Stimulated activated CD4-positive, alpha-beta T cell treated with anti-CD3 and anti-CD28 coated beads, Interleukin-1b, Interleukin-23, amount 100 ng/mL, for 4 hours (primary cell): Measurements from ENCODE around the gene OR4D2.
"Not testable (repeated sequence)": the region's sequence is repeated elsewhere in the genome, so short reads cannot be mapped to it uniquely, and the experiment has no call there.

Experiments used
- DNase-seq, 2 donors: peaks; one replicate each; pipeline ENCODE4 v3.0.0-alpha.2; 2020; ENCODE audit warnings: low read depth in 2 of 2

OR4D2 gene

DNA sequence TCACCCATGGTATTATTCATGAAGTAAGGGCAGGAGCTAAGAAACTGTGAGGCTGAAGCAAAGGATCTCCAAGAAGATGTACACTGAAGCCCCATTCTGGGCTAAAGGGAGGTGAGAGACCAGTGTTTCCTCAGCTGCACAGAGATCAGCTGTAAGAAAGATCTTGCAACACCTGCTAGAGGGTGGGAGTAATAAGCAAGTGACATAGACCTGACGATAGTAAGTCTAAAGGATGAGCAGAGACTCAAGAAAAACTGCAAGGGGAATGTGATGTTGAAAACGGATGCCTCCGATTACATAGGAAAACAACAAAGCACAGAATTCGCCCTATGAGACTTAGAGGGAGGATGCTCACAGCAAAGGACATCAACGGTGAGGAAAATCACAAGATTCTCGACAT lies at the start of gene OR4D2:
Gene OR4D2 (plus strand): TSS at position 301 of the 400 bp plus-strand sequence. CDS start 2,674 bp downstream, outside the sequence.
- DNase-seq, result no peak

DNA sequence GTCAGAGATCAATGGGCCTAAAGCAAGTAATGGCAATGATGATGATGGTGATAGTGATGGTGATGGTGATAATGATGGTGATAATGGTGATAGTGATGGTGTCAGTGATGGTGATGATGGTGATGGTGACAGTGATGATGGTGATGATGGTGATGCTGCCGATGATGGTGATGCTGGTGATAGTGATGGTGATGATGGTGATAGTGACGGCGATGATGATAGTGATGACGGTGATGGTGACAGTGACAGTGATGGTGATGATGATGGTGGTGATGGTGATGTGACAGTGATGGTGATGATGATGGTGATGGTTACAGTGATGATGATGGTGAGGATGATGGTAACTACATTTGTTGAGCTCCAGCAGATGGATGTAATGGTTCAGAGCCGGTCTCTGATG lies 49.4 kb upstream of the OR4D2 start:
- DNase-seq, result no peak

DNA sequence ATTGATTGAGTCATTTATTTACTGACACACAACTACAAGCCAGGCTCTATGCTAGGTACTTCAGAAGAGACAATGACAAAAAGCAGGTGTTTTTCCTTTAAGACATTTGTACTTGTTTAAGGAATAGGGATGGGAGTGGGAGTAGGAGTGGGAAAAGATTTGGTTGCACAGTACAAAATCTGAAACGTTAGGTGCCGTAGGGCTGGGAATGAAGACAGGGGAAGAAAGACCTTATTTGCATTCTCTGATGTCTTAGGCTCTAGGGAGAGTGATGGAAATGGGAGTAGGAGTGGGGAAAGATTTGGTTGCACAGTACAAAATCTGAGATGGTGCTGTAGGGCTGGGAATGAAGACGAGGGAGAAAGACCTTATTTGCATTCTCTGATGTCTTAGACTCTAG lies 47.3 kb upstream of the OR4D2 start:
- DNase-seq, result no peak

DNA sequence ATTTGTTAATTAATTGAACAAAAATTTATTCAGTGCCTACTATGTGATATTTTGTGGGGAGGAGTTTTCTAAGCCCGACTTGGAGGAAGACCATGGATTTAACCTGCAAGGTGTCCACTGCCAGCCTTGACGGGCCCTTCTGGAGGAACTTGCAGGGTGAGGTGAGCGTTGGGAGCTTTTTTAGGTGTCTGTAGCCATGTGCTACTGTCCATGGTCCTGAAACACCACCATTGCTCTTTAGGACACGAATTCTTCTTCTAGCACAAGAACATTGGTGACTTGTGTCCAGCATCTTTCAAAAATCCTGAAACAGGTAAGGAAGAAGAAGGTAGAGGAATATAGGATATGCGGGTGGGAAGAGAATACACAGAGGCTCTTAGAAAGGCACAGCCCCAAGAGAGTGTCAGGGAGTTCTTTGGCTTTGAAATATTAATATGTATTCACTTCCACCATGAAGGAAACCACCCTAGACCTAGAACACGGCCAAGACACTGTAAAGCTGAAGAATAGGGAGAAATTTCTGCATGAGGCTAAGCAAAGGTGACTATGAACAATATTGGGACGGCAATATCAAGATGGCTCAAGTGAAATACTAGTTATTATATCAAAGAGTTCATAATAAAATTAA lies 46.5 kb upstream of the OR4D2 start:
- peak in 1 of 2 donors; percentile 22 for DNase-seq

DNA sequence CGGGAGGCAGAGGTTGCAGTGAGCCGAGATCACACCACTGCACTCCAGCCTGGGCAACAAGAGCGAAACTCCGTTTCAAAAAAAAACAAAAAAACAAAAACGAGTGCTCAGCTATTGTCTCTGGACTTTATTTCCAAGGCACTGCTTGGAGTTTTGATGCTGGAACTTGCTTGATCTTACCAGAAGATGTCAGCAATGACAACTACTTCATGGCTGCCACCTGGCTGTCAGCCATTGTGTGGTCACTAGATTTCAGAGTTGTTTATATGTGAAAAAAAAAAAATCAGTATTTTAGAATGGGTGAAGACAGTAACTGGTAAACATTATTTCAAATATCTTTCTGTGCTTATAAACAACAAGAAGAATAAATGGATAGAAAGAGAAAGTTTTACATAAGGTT lies 44.9 kb upstream of the OR4D2 start:
- DNase-seq, result no peak

DNA sequence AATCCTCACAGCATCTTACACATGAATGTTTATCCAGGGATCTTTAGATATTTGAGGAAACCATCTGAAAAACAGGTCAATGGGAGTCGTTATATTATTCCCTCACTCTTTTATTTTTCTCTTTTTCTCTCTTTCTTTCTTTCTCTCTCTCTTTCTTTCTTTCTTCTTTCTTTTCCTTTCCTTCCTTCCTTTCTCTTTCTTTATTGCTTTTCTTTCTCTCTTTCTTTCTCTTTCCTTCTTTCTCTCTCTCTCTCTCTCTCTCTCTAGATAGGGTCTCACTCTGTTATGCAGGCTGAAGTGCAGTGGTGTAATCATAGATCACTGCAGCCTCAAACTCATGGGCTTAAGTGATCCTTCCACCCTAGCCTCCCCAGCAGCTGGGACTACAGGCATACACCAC lies 38.9 kb upstream of the OR4D2 start:
- DNase-seq, result no peak

DNA sequence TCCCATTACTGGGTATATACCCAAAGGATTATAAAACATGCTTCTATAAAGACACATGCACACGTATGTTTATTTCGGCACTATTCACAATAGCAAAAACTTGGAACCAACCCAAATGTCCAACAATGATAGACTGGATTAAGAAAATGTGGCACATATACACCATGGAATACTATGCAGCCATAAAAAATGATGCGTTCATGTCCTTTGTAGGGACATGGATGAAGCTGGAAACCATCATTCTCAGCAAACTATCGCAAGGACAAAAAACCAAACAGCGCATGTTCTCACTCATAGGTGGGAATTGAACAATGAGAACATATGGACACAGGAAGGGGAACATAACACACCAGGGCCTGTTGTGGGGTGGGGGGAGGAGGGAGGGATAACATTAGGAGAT lies 34.1 kb upstream of the OR4D2 start:
- DNase-seq, result not testable (repeated sequence)

DNA sequence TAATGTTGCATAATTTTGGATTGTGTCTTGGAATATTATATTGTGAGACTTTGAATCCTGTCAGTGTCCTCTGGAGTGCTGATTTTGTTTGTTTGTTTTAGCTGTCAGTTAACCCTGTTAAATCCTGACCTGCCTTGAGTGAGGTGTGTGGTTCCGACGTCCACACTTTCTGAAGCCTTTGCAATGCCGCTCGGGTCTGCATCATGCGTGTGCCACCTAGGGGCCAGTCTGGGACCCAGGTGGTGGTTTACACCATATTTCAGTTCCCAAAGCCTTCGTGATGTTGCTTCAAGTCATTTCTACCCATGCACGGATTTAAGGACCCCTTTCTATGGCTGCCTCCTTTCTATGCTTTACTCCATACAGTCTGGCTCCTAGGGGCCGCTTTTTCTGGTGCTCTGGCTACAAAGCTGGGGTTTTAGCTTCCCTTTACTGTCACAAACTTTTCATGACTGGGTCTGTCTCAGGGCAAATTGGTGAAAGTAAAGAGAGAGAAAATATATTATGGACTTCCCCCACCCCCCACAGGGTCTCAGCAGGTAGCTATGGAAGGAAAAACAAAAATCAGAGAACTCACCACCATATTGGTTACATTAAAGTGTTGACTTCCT lies 30.0 kb upstream of the OR4D2 start:
- DNase-seq, result no peak

DNA sequence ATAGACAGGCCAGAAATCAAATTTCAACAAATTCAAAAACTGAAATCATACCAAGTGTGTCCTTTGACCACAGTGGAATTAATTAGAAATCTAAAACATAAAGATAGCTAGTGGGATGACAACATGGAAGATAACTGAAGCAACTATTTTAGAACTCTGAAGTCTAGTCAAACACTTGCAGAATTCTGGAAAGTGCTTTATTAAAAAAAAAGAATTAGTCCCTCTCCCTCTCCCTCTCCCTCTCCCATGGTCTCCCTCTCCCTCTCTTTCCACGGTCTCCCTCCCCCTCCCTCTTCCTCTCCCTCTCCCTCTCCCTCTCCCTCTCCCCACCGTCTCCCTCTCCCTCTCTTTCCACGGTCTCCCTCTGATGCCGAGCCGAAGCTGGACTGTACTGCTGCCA lies 25.3 kb upstream of the OR4D2 start:
- DNase-seq, result no peak

DNA sequence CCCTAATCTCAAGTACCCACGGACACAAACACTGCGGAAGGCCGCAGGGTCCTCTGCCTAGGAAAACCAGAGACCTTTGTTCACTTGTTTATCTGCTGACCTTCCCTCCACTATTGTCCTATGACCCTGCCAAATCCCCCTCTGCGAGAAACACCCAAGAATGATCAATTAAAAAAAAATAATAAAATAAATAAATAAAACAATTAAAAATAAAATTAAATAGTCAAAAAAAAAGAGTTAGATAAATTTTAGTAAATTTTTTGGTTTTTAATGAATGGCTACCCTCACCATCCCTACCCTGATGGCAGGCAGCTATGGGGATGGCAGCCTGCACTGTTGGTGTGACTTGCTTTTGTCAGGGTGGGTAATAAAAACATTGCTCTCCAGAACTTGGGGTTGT lies 23.4 kb upstream of the OR4D2 start:
- DNase-seq, result not testable (repeated sequence)

DNA sequence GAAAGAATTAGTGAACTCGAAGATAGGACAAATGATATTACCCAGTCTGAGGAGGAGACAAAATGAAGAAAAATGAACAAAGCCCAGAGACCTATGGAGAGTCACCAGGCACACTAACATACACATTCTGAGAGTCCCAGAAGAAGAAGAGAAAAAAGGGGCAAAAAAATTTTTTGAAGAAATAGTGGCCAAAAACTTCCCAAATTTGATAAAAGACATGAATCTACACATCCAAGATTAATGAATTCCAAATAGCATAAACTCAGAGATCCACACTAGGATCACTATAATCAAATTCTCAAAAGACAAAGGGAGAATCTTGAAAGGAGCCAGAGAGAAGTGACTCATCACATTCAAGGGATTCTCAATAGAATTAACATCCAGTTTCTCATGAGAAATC lies 22.0 kb upstream of the OR4D2 start:
- DNase-seq, result no peak

DNA sequence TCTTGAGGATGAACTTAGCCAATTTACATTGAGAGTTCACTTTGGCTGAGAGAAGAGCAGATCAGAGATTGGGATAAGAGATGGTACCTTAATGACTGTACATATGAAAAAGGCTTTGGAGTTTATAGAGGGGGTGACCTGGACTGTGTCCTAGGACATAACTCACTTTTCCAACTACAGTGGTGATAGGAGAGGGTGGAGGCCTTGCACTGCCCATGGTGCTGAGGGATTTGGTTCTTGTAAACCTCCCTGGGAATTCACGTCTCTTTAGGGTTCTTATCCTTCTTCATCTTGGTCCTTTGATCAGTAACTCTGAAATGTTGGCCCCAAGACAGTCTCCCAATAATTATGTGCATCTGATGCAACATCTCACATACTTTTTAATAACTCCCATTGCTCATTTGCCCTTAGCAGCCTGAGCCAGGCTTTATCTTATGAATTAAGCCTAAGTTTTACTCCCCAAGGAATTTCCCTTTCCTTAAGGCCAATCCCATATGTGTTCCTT lies 18.8 kb upstream of the OR4D2 start, which contains the start of gene OR4D1:
Gene OR4D1 (plus strand): TSS at position 455 of the 505 bp plus-strand sequence. CDS start 6,770 bp downstream, outside the sequence.
- DNase-seq, result no peak

DNA sequence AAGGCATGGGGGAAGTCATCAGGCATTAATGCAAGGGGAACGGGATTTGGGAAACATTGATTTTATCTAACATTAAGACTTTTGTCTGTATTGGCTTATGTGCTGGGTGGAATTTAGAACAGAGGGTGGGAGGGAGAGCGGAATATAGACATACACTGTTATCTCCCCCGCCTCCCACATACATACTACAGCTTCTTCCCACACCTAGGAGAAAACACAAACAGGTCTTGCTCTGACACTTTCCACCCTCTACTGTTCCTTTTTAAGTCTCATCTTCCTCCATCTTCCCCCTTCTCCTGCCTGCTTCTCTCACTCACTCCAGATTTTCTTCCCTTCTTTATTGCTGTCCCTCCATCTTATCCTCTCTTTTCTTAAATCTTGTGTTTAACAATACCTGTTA lies 18.2 kb upstream of the OR4D2 start:
- no peak for DNase-seq

DNA sequence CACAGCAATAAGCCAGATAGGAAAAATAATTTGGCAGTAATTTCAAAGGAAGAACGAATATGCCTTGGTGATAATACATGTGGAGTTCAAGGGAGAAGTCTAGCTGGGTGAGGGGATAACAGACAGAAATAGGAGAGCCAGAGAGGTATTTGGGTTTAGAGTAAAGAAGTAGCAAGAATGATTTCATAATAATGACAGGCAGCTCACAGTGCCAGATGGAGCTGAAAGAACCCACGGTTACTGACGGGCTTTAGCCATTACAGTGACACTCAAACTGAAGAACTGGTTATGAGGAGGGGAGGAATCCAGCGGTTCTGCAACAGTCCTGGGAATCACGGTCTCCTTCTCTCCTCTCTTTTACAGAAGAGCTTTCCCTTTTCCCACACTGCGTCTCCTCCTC lies 16.4 kb upstream of the OR4D2 start:
- no peak for DNase-seq

DNA sequence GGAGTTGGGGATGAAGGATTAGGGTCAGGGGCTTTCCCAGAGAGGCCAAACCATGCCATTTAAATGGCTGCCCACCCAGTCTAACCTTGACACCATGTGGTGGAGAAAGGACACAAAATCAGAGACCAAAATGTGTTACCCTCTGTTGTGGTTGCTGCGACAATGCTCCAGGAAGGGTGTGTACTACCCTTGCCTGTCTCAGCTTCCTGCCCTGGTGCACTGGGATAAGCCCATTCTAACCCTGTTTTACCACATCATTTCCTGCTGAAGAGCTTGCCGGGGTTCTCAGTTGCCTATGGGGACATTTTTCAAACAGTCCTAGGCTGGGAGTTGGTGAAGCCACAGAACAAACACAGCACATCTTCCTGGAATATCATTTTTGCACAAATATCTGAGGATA lies 13.7 kb upstream of the OR4D2 start:
- peak in 1 of 2 donors; percentile 18 for DNase-seq

DNA sequence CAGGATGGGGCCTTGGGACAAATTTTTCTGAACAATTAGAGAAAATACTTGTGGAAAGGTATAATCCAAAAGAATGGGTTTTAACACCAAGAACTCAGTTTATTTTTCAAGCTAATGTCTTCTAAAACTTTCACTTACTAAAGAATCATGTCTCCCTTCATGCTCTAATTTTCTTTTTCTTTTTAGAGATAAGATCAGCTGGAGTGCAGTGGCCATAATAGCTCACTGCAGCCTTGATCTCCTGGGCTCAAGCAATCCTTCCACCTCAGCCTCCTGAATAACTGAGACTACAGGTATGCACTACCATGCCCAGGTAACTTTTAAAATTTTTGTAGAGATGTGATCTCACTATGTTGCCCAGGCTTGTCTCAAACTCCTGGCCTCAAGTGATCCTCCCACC lies 13.1 kb upstream of the OR4D2 start:
- DNase-seq, result no peak

DNA sequence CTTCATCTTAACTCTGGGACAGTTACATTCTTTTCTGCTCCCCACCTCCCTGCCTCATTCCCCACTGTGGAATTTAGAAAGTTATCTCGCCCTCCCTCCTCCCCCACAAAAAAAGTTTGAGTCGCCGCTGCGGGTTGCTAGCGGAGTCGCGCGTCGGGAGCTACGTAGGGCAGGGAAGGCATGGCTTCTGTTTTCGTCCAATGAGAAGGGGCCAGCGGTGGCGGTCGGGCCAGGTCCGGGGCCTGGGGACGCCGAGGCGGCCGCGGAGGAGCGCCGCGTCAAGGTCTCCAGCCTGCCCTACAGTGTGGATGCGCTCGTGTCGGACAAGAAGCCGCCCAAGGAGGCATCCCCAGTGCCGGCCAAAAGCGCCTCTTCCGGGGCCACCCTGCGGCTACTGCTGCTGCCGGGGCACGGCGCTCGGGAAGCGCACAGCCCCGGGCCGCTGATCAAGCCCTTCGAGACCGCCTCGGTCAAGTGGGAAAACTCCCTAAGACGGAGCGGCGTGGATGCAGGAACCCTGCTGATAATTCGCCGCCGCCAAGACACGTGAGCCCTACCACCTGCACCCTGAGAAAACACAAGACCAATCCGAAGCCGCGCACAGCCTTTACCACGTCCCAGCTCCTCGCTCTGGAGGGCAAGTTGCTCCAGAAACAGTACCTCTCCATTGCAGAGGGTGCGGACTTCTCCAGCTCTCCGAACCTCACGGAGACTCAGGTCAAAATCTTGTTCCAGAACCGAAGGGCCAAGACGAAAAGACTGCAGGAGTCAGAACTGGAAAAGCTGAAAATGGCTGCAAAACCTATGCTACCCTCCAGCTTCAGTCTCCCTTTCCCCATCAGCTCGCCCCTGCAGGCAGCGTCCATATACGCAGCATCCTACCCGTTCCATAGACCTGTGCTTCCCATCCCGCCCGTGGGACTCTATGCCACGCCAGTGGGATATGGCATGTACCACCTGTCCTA lies 9.7 kb upstream of the OR4D2 start:
- DNase-seq, result peak; percentile 25 to 52

DNA sequence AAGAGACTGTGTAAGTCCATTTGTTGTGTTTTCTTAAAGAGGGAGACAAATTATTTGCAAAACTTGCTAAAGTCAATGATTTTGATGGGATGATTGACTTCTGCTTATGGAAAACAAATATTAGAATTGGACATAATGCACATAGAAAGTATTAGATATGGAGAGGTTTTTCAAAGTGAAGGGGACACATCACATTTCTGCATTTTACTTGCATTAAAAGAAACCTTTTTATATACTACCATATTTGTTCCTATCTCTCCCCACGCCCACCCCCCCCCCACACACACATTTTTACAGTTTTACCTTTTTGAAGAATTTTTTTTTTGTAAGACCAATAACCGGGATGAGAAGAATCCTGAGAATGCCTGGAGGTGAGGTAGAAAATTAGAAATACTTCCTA lies 8.6 kb upstream of the OR4D2 start:
- no peak for DNase-seq

DNA sequence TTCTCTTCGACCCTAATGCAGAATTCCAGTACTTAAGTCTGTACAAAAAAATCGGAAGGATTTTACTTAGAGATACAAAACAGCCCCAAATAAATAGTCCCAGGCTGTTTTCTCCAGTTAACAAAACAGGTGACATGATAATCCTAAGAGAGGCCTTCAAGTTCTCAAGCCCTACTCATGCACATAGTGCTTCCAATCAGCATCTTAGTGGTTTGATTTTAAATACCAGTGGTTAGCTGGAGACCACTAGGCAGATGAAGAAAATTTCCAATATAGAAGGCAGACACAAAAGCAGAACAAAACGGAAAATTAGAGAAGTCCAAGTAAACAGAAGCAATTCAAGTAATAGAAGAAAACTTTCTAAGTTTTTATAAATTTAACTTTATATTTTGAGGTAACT lies 5.2 kb upstream of the OR4D2 start:
- no peak for DNase-seq

DNA sequence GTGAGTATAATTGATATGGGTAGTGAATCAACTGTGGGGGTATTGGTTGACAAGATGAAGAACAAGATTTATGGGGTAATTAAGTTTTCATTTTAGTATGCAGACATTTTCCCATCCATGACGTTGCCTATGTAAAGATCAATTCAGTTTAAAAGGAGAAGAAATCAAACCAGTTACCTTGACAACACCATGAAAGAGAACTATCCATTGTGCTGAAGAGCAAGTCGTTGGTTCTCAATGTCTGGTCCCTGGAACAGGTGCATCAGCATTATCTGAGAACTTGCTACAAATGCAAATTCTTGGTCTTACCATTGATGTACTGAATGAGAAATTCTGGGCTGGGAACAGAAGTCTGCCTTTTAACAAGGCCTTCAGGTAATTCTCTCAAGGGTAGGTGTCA lies 801 bp upstream of the OR4D2 start:
- DNase-seq, result no peak

DNA sequence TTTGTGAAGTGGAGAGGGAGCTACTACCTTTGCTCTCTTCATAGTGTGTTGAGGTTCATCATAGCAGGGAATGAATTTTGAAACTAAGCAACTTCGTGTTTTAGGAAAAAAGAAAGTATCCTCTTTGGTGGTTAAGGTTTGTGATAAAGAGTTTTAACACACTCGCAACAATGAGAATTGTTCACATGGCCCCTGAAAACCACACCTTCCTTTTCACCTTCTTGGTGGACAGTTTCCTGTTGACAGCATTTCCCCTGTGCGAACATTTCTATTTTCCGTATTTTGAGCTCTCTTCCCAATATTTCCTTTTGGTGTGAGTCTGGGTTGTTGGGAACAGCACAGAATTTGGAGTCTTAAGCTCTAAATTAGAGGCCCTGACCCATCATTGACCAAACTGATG lies 3.8 kb downstream of the OR4D2 start:
- no peak for DNase-seq

DNA sequence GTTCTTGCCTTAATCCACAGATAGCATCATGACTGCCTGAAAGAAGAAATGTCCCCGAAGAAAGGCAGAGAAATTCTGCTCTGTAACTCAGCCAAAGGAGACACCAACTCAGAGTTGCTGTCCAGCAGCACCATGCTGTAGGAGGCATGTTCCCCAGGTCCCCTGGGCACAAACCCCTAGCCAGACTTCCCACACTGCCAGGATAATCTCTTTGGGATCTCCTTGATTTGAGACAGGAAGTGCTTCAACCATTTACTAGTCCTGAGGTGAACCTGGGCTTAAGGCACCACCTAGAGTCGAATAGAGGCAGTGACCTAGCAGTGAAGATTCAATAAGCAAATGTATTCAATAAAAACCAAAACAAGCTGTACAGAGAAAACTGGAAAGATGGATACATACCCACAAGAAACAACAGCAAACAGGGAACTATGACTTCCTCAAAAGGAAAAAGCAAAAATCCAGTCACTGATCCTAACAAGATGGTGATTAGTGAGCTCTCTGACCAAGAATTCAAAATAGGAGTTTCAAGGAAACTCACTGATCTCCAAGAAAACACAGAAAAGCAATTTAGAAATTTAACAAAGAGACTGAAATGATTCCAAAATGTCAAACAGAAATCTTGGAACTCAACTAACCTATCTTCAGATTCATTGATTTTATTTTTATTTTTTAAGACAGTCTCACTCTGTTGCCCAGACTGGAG lies 5.7 kb downstream of the OR4D2 start:
- no peak for DNase-seq
